GM12878 (cell line): ENCODE measurements around the gene LENEP. TPM values are rescaled to one million over a fixed set of nuclear protein-coding genes. Genes with fewer than 3 reads are reported as not detected.

Source experiments
- ATAC-seq: fragments of 200-7000 bp; cut with Tn5 transposase; 3 replicates; pipeline ENCODE4 v1.9.1; 2020; ENCODE audit warnings: mild to moderate bottlenecking, moderate library complexity
- BruUV-seq: library from RNA; stranded (reverse); fragments of 400-500 nt; replicated peaks from 2 replicates; lab custom pipeline; 2021; lab: Mats Ljungman, UMichigan
- CTCF ChIA-PET: fragments of 300-600 bp; sonication (Branson Sonifier 250); formaldehyde crosslinking; extraction: SDS; loops from one replicate; lab custom pipeline; 2021; ENCODE audit warnings: inconsistent platforms; lab: Yijun Ruan, JAX
- POLR2A ChIA-PET: fragments of 350-600 bp; formaldehyde crosslinking; extraction: SDS; loops from one replicate; lab custom pipeline; 2021; ENCODE audit warnings: inconsistent platforms; lab: Charles Lee
- RAD21 ChIA-PET: fragments of 300-600 bp; sonication (Branson Sonifier 250); formaldehyde crosslinking; loops from one replicate; lab custom pipeline; 2023; ENCODE audit warnings: antibody characterized with exemption; ENCODE audit not compliant: unreplicated experiment; lab: Charles Lee
- SMC1A ChIA-PET: fragments of 300-600 bp; sonication (Branson Sonifier 250); formaldehyde crosslinking; loops from one replicate; lab custom pipeline; 2023; ENCODE audit not compliant: unreplicated experiment, uncharacterized antibody; lab: Charles Lee
- DNase-seq: peaks from one replicate; pipeline ENCODE4 v3.0.0-alpha.2; 2011; ENCODE audit warnings: low read depth, low spot score
- FAIRE-seq: peaks from 3 replicates; lab custom pipeline; 2011; peaks lifted over from hg19 to GRCh38; lab: Jason Lieb, UNC
- H2AFZ ChIP-seq: 2 replicates; pipeline ENCODE4 v1.6.0; 2011; ENCODE audit warnings: low read depth, low read length, control low read depth; ENCODE audit not compliant: control insufficient read depth
- H3K27ac ChIP-seq: 2 replicates; pipeline ENCODE4 v1.5.1; 2011; ENCODE audit warnings: control low read depth; ENCODE audit not compliant: control insufficient read depth, insufficient read depth
- H3K27me3 ChIP-seq, 2 experiments: replicated peaks in 1 of 2; 2 replicates each; pipeline versions ENCODE4 v1.6.0 to v1.6.1; 2011; ENCODE audit warnings: low read length in 1 of 2; ENCODE audit not compliant: control insufficient read depth in 2 of 2, insufficient read depth in 2 of 2
- H3K36me3 ChIP-seq, 2 experiments: 2 replicates each; pipeline ENCODE4 v1.5.1; 2011; ENCODE audit warnings: low read length in 1 of 2; ENCODE audit not compliant: control insufficient read depth in 2 of 2, insufficient read depth in 2 of 2
- H3K4me1 ChIP-seq: 2 replicates; pipeline ENCODE4 v1.6.1; 2011; ENCODE audit warnings: mild to moderate bottlenecking, low read length, moderate library complexity, mixed read lengths; ENCODE audit not compliant: control insufficient read depth, insufficient read depth
- H3K4me2 ChIP-seq: 2 replicates; pipeline ENCODE4 v1.6.0; 2011; ENCODE audit warnings: control low read depth; ENCODE audit not compliant: control insufficient read depth, insufficient read depth
- H3K4me3 ChIP-seq: fragments of 200-600 bp; sonication (generic); 2 replicates; pipeline ENCODE4 v1.5.1; 2016
- H3K79me2 ChIP-seq: 2 replicates; pipeline ENCODE4 v1.6.0; 2011; ENCODE audit warnings: low read length; ENCODE audit not compliant: control insufficient read depth, insufficient read depth
- H3K9ac ChIP-seq: 2 replicates; pipeline ENCODE4 v1.8.0; 2011; ENCODE audit warnings: low read length, control low read depth, mixed read lengths; ENCODE audit not compliant: control insufficient read depth, insufficient read depth
- H3K9me3 ChIP-seq: replicated peaks from 3 replicates; pipeline ENCODE4 v1.5.1; 2011; ENCODE audit warnings: mild to moderate bottlenecking, low read length; ENCODE audit not compliant: control insufficient read depth, insufficient read depth
- H4K20me1 ChIP-seq: 2 replicates; pipeline ENCODE4 v1.6.0; 2011; ENCODE audit not compliant: control insufficient read depth, insufficient read depth
- CBX3 ChIP-seq: fragments of 200-600 bp; sonication (generic); IDR thresholded peaks from 2 replicates; pipeline ENCODE4 v1.6.1; 2016; ENCODE audit warnings: low read depth, borderline replicate concordance
- EP300 ChIP-seq, 2 experiments: fragments of 150-350 bp in 1 of 2; IDR thresholded peaks; 2 replicates each; pipeline ENCODE4 v1.6.1; 2011 to 2012; ENCODE audit warnings: low read depth in 2 of 2, low read length in 2 of 2, borderline replicate concordance in 1 of 2, improper control_type of control experiment in 1 of 2, inconsistent platforms in 1 of 2; ENCODE audit not compliant: control insufficient read depth in 1 of 2
- KAT2A ChIP-seq: conservative IDR thresholded peaks from 2 replicates; pipeline ENCODE4 v1.6.1; 2011; ENCODE audit warnings: low read depth, low read length; ENCODE audit not compliant: control insufficient read depth
- NR2C2 ChIP-seq: IDR thresholded peaks from 2 replicates; pipeline ENCODE4 v1.6.1; 2011; ENCODE audit warnings: borderline replicate concordance, low read depth; ENCODE audit not compliant: control insufficient read depth, insufficient read length
- WGBS: methylation state at CpG from one replicate; pipeline ENCODE4 v1.1.6; 2016; ENCODE audit warnings: low lambda C conversion rate; ENCODE audit not compliant: insufficient replicate concordance, insufficient coverage; ENCODE audit errors: missing lambda C conversion rate; 5-methylcytosine and 5-hydroxymethylcytosine counted together
- in situ Hi-C: fragments of 300-500 bp; cut with MboI; formaldehyde crosslinking; loops from 9 replicates; pipeline ENCODE4 v1.14.3; 2018; ENCODE audit warnings: mixed read lengths
- intact Hi-C: fragments of 100-400 bp; cut with micrococcal nuclease; formaldehyde crosslinking; loops from one replicate; pipeline ENCODE4 v1.14.2; 2022; ENCODE audit not compliant: unreplicated experiment
- polyA plus RNA-seq, 11 experiments: library from polyadenylated mRNA; depleted of rRNA in 4 of 11; unstranded in 6 of 11; stranded (reverse) in 5 of 11; fragments of >200 nt; fragmentation: Nextera tagmentation in 4 of 11; fragmentation: Illumina TruSeq in 1 of 11; extraction: Ambion mirVana in 4 of 11; extraction: Trizol in 1 of 11; gene quantifications; 1 replicate in 1 of 11; 2 replicates in 10 of 11; pipeline versions ENCODE4 v1.2.1 to v1.2.3, GENCODE V29; 2011 to 2016; ENCODE audit warnings: inconsistent platforms in 2 of 11, missing spikeins in 2 of 11, low read depth in 1 of 11
- total RNA-seq, 4 experiments: library from RNA; depleted of rRNA in 3 of 4; stranded (reverse); fragments of >200 nt in 3 of 4; fragmentation: Illumina TruSeq in 1 of 4; extraction: Trizol in 1 of 4; gene quantifications; 2 replicates each; pipeline versions ENCODE4 v1.2.1 to v1.2.3, GENCODE V29; 2013 to 2021
- TF ChIP-seq, protein P1 (sequence below): fragments of 450-650 bp; IDR thresholded peaks from 2 replicates; pipeline ENCODE4 v1.6.1; 2017; ENCODE audit warnings: low read depth, mild to moderate bottlenecking, moderate library complexity
- TF ChIP-seq, protein P2 (sequence below): fragments of 450-650 bp; formaldehyde crosslinking; IDR thresholded peaks from 2 replicates; pipeline ENCODE4 v1.4.0; 2020; ENCODE audit warnings: mild to moderate bottlenecking, moderate library complexity
- TF ChIP-seq, protein P3 (sequence below): IDR thresholded peaks from 2 replicates; pipeline ENCODE4 v1.6.1; 2011; ENCODE audit warnings: low read depth, mild to moderate bottlenecking, low read length, moderate library complexity, borderline replicate concordance; ENCODE audit errors: extremely low read depth
- TF ChIP-seq, protein P4 (sequence below): fragments of 450-650 bp; formaldehyde crosslinking; IDR thresholded peaks from 2 replicates; pipeline ENCODE4 v1.5.0; 2022; ENCODE audit warnings: mild to moderate bottlenecking, missing genetic modification characterization

Gene LENEP
- total and polyA plus RNA-seq, 10 of the 15 experiments (the other 5 are each of a cell fraction or from before 2014, with no cell fraction given): 0.27 to 1.1 (median 0.64) TPM; not detected in 7

DNA sequence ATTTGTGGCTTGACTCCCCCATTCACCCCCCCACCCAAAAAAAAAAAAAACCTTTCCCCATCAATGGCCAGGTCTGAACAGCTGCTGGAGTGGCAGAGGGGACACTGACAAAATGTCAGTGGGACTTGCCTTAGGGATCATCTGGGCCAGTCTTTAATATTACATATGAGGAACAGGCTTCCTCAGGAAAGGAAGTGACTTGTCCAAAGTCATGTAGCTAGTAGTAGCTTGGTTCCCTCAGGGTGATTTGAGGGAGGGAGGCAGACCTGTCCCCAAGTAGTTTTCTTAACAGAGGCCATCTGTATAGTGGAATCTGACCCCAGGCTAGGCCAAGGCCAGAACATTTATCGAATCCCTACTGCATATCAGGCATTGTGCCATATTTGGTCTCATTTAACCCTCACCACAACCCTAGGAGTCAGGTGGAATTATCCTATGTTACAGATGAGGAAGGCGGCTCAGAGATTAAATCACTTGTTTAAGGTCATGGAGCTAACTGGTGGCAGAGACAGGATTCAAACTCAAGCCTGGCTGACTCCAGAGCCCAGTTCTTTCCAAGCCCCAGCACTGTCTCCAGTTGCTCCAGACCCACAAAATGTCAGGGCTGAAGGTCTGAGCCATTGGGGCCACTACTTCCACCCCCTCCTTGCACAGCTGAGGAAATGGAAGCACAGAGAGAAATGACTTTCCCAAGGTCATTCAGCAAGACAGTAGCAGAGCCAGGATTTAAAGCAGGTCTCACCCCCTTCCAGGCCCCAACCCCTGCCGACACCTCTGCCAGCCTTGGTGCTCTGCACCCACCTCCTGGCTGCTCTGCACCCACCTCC, 19.6 kb downstream of the LENEP start (continued):
- TF ChIP-seq, protein P1, sequence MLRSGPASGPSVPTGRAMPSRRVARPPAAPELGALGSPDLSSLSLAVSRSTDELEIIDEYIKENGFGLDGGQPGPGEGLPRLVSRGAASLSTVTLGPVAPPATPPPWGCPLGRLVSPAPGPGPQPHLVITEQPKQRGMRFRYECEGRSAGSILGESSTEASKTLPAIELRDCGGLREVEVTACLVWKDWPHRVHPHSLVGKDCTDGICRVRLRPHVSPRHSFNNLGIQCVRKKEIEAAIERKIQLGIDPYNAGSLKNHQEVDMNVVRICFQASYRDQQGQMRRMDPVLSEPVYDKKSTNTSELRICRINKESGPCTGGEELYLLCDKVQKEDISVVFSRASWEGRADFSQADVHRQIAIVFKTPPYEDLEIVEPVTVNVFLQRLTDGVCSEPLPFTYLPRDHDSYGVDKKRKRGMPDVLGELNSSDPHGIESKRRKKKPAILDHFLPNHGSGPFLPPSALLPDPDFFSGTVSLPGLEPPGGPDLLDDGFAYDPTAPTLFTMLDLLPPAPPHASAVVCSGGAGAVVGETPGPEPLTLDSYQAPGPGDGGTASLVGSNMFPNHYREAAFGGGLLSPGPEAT: no peak
- TF ChIP-seq NR2C2 (no peak), EP300 (IDR thresholded peaks at IDR 0.05; ENCODE audit: borderline replicate concordance in 1 of 2, control insufficient read depth in 1 of 2, low read depth in 2 of 2, low read length in 2 of 2) (no peak)
- TF ChIP-seq, protein P2, sequence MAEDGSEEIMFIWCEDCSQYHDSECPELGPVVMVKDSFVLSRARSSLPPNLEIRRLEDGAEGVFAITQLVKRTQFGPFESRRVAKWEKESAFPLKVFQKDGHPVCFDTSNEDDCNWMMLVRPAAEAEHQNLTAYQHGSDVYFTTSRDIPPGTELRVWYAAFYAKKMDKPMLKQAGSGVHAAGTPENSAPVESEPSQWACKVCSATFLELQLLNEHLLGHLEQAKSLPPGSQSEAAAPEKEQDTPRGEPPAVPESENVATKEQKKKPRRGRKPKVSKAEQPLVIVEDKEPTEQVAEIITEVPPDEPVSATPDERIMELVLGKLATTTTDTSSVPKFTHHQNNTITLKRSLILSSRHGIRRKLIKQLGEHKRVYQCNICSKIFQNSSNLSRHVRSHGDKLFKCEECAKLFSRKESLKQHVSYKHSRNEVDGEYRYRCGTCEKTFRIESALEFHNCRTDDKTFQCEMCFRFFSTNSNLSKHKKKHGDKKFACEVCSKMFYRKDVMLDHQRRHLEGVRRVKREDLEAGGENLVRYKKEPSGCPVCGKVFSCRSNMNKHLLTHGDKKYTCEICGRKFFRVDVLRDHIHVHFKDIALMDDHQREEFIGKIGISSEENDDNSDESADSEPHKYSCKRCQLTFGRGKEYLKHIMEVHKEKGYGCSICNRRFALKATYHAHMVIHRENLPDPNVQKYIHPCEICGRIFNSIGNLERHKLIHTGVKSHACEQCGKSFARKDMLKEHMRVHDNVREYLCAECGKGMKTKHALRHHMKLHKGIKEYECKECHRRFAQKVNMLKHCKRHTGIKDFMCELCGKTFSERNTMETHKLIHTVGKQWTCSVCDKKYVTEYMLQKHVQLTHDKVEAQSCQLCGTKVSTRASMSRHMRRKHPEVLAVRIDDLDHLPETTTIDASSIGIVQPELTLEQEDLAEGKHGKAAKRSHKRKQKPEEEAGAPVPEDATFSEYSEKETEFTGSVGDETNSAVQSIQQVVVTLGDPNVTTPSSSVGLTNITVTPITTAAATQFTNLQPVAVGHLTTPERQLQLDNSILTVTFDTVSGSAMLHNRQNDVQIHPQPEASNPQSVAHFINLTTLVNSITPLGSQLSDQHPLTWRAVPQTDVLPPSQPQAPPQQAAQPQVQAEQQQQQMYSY: no peak

DNA sequence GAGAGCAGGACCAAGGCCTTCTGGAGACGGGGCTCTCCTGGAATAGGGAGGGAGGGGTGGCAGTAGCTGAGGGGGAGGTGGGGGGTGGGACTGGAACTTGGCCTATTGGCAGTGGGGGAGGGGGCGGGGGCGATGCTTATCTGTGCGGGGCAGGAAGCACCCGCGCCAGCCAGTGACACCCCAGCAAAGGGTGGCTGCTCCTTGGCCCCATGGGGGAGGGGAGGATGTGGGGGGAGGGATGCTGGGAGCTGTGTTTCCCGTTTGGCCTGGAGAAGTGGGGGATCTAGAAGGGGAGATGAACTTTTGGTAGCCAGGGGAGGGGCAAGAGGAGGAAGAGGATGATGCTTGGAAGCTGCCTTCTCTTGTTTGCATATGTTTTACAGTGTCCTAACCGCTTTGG, 20.2 kb downstream of the LENEP start:
- Histone ChIP-seq H3K27me3 (no peaks in the 10 kb centered on the region), H3K4me3 (no peak overlapping the region), H3K9me3 (no peaks in the 10 kb centered on the region), H3K4me1 (peaks cover 38% of the 10 kb centered on the region), H4K20me1 (no peaks in the 10 kb centered on the region), H3K79me2 (peaks cover 4% of the 10 kb centered on the region), H3K4me2 (no peak overlapping the region), H3K9ac (no peak overlapping the region), H2AFZ (no peak overlapping the region), H3K36me3 (peaks cover 0 to 22% of the 10 kb centered on the region in 2 experiments; a peak in 3 of 4 replicates), H3K27ac (no peak overlapping the region)
- ChIA-PET CTCF (interaction anchor here (1.2 to 1.4 kb wide), 2 partner anchors 16 to 49 kb away, joined by 3 to 4 read pairs; no protein-coding TSS in a partner anchor), RAD21 (no interaction called here), POLR2A (no interaction called here), SMC1A (no interaction called here)
- in situ Hi-C loops: no loop called here
- FAIRE-seq (no peak), ATAC-seq (no peak), DNase-seq (no peak)
- WGBS: 96% methylated on average over 3 of the region's 8 CpGs
- no TSS peak for BruUV-seq
- intact Hi-C loops: no loop called here
- TF ChIP-seq KAT2A (no peak), CBX3 (no peak)
- TF ChIP-seq, protein P3, sequence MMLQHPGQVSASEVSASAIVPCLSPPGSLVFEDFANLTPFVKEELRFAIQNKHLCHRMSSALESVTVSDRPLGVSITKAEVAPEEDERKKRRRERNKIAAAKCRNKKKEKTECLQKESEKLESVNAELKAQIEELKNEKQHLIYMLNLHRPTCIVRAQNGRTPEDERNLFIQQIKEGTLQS: no peak
- TF ChIP-seq, protein P4, sequence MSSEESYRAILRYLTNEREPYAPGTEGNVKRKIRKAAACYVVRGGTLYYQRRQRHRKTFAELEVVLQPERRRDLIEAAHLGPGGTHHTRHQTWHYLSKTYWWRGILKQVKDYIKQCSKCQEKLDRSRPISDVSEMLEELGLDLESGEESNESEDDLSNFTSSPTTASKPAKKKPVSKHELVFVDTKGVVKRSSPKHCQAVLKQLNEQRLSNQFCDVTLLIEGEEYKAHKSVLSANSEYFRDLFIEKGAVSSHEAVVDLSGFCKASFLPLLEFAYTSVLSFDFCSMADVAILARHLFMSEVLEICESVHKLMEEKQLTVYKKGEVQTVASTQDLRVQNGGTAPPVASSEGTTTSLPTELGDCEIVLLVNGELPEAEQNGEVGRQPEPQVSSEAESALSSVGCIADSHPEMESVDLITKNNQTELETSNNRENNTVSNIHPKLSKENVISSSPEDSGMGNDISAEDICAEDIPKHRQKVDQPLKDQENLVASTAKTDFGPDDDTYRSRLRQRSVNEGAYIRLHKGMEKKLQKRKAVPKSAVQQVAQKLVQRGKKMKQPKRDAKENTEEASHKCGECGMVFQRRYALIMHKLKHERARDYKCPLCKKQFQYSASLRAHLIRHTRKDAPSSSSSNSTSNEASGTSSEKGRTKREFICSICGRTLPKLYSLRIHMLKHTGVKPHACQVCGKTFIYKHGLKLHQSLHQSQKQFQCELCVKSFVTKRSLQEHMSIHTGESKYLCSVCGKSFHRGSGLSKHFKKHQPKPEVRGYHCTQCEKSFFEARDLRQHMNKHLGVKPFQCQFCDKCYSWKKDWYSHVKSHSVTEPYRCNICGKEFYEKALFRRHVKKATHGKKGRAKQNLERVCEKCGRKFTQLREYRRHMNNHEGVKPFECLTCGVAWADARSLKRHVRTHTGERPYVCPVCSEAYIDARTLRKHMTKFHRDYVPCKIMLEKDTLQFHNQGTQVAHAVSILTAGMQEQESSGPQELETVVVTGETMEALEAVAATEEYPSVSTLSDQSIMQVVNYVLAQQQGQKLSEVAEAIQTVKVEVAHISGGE (CRISPR knock-in tag): no peak
